Activated naive CD4-positive, alpha-beta T cell treated with Interleukin-2 at 50 U/mL for 16 hours (primary cell): Measurements from ENCODE around the gene SCRT2.
"Not testable (repeated sequence)": the region's sequence is repeated elsewhere in the genome, so short reads cannot be mapped to it uniquely, and the experiment has no call there.

Source experiments
- DNase-seq: peaks from one replicate; pipeline ENCODE4 v3.0.0-alpha.2; 2020

The SCRT2 gene

DNA sequence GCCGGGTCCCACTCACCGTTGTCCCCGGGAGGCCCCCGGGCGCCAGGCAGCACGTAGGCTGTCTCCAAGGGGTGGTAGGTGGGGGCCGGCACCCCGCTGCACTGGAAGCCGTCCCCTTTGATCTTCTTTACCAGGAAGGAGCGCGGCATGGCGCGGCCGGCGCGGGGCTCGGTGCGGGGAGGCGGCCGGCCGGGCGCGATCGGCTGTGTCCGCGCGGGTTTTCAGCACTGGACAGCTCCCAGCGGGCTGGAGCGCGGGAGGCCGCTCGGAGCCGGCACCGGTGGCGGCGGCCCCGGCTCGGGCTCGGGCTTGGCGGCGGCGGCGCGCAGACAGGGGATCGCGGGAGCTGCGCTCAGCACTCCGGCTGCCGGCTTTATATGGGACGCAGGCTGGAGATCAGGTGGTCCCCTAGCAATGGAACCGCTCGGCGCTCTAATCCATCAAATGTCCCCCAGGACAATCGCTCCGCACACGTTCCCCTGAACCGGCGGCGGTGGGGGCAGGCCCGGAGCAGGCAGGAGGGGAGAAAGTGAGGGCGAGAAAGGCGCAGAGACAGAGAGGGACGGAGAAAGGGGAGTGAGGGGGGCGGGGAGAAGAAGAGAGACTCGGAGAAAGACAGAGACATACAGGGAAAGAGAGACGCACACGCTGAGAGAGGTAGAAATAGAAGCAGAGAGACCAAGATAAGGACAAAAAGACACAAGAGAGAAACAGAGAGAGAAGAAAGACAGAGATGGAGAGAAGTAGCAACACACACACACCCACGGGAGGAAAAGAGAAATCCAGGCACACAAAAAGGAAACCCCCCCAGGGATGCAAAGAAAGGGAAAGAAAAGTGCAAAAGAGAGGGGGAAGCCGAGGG, at the start of gene SCRT2:
Gene SCRT2, minus strand, starts transcription at position 350 of the 862 bp plus-strand sequence. Its CDS starts 201 bp downstream, at position 149.
- peak; percentile 61 for DNase-seq

- DNase-seq: not testable (repeated sequence)
These were observed 49.2 kb upstream of the SCRT2 start for GRCh38 chr20:724797-725196.

GRCh38 chr20:723756-724155, 48.2 kb upstream of the SCRT2 start:
- DNase-seq: no peak

GRCh38 chr20:722822-723644, 47.4 kb upstream of the SCRT2 start:
- DNase-seq: no peak

DNA sequence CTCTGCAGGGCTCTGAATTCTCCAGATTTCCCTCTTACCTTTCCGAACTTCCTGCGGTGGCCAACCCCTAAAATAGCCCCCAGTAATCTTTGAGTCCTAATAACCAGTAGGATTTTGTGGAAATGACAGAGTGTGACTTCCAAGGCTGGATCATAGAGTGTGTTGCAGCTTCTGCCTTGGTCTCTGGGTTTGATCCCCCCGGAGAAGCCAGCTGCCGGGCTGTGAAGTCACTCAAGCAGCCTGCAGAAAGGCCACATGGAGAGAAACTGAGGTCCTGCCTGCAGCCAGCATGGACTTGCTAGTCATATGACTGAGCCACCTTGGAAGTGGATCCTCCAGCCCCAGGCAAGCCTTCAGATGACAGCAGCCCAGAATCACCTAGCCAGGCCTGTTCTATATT, 46.3 kb upstream of the SCRT2 start:
- no peak for DNase-seq

- DNase-seq: no peak
These were observed 44.2 kb upstream of the SCRT2 start for GRCh38 chr20:719816-720215.

GRCh38 chr20:719068-719467, 43.5 kb upstream of the SCRT2 start:
- DNase-seq: no peak

- no peak for DNase-seq
These were observed 42.2 kb upstream of the SCRT2 start for GRCh38 chr20:717832-718231.

DNA sequence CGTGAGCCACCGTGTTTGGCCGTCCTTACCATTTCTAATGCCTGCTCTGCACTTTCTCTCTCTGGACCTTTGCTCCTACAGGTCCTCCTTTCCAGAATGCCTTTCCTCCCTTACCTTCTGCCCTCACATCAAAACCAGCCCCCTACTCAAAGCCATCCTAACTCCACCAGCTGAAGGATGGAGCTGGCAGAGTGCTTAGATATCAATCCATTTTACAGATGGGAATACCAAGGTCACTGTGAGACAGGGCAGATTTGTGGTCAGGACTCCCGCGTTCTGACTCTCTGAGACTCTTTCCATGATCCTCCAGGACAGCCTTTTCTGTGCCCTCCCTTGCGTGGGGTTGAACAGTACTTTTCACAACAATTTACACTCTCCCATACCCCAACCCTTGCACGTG, 41.7 kb upstream of the SCRT2 start:
- DNase-seq: no peak

DNA sequence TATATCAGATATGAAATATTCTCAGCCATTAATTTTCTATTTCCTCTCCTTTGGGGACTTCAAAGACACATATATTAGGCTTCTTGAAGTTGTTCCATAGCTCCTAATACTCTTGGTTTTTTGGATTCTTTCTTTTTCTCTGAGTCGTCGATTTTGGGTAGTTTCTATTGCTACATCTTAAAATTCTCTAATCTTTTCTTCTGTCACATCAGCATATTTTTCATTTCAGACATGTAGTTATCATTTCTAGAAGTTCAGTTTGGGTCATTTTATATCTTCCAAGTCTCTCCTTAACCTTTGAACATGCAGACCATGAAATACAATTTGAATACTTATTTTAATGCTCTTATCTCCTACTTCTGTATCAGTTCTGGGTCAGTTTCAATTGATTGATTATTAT, 38.9 kb upstream of the SCRT2 start:
- no peak for DNase-seq

DNA sequence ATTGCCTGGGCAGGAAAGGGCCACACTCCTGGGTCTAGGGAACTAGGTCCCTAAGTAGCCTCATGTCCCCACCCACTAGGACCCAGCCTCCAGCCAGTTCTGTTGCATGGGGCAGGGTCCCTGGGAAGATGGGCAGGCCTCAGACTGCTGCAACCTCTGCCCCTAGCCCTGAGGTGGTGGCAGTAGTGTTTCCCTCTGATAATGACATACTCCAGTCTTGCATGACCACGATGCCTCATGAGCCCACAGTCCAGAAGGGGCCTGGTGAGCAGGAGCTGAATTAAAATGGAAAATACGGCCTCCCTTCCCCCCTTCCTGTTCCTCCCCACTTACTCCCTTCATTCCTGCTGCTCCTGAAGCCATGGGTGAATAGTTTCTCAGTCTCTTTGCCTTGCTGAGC, 36.0 kb upstream of the SCRT2 start:
- DNase-seq: no peak

DNA sequence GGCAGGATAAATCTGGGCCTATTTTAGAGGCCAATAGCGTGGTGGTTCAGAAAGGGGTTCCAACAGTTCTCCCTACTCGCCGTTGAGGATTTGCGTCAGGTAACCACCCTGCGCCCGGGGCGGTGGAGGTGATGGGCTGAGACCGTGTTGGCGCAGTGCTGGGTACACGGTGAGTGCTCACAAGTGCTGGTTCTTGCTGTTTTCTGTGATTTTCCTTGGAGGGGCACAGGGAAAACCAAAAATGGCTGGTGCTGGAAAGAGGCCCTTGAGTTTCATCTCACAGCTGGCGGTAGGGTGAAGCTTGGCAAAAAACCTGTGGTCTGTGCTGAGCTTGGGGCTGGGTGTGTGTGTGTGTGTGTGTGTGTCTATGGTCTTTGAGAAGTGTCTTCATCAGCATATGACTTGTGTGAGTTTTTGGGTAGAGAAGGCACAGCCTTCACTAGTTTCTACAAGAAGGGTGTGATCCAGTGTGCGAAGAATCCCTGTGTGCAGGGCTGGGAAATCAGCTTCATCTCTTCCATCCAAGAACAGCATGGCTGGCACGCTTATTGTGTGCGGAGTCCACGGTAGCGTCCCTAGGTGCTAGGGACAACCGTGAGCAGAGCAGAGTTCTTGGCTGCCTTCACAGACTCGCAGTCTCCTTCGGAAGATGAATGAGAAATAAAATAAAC, 35.3 kb upstream of the SCRT2 start:
- no peak for DNase-seq

GRCh38 chr20:709991-710779, 34.6 kb upstream of the SCRT2 start:
- no peak for DNase-seq

DNA sequence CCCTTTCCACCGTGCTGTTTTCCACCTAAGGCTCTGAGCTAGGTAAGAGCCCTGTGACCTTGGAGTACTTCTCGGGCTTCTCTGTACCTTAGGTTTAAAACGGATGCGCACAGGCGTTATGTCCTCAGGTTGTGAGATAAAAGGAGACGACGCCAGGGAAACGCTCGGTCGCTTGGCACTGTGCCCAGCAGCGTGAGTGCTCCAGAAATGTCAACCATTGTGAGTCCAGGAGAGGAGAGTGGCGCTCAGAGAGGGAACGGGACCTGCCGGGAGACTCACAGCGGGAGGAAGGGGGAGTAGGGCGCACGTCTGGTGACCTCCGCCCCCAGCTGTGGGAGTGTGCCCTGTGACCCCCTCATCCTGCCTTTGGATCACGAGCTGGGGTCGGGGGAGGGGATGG, 33.8 kb upstream of the SCRT2 start:
- no peak for DNase-seq

GRCh38 chr20:708956-709355, 33.4 kb upstream of the SCRT2 start:
- no peak for DNase-seq

DNA sequence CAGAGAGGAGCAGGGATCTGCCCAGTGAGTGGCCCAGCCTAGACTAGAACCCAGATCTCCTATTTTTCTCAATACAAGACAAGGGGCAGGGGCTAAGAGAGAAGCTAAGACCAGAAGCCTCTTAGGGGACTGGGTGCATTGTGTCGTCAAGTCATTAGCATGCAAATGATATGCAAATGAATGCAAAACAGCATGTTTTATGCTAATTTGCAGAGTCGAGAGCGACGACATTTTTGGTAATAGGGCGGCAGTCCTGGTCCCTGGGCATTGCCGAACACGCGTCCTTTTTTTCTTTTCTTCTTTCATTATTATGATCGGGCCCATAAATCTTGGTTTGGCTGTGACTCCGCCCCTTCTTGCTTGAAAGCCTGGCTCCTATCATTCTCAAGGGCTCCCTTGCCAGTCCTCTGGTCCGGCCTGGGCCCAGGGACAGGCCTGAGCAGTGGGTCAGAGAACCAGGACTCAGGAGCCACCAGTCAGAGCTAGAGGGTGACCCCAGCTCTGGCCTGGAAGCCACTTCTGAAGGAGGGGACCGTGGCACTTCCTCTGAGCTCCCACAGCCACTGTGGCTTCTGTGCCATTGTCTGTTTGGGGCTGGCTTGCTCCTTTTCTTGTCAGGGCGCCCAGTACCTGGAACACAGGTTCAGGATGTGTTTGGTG, 32.0 kb upstream of the SCRT2 start:
- DNase-seq: no peak

DNA sequence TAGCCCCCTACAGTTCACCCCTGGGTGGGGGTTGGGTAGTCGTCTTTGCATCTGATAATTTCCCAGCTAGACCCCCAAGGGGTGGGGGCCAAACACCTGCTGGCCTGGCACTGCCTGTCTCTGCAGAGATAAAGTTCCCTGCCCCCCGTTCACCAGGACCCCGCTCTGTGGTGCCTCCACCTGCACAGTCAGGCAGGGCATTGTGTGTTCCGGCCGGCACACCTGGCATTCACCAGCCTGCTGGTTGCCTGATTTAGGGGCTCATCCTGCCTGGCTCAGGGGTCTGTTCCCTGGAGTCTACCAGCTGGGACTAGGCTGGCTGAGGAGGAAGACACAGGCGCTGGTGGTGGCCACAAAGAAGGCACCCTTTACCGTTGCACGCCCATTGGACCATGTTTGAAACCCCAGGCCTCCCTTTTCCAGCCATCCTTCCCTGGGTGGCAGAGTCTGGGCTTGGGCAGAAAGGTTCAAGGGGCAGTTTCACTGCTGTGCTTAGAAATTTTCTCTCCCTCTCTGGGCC, 30.8 kb upstream of the SCRT2 start:
- no peak for DNase-seq

DNA sequence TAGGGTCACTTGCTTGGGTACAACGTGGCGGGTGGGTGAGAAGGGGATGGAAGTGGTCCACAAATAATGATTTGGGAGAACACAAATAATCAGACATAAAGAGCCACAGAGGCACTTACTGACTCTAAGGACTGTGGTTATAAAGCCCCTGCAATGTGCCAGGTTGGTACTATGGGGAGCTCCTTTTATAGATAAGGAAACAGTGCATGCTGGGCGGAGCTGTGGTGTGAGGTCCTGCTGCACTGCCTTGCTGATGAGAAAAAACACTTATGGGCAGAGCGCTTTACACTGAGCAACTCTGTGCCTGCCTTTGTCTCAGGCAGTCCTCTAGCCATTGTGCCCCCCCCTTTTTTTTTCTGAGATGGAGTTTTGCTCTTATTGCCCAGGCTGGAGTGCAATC, 29.1 kb upstream of the SCRT2 start:
- DNase-seq: no peak

- no peak for DNase-seq
These were observed 27.8 kb upstream of the SCRT2 start for GRCh38 chr20:703426-703825.

DNA sequence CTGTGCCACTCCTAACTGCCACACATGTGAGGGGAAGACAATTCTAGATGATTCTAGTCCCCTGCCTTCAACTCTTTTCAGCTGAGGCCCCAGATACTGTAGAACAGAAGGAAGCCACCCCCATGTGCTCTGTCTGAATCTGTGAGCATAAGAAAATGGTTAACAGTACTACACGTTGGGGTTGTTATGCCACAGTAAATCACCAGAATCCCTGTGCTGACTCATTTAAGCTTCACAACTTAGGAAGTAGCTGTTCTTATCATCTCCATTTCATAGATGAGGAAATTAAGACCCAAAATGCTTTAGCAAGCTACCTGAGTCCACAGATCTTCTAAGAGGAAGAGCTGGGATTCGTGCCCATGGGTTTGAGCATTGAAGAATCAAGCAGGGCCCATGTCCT, 27.4 kb upstream of the SCRT2 start:
- DNase-seq: no peak

DNA sequence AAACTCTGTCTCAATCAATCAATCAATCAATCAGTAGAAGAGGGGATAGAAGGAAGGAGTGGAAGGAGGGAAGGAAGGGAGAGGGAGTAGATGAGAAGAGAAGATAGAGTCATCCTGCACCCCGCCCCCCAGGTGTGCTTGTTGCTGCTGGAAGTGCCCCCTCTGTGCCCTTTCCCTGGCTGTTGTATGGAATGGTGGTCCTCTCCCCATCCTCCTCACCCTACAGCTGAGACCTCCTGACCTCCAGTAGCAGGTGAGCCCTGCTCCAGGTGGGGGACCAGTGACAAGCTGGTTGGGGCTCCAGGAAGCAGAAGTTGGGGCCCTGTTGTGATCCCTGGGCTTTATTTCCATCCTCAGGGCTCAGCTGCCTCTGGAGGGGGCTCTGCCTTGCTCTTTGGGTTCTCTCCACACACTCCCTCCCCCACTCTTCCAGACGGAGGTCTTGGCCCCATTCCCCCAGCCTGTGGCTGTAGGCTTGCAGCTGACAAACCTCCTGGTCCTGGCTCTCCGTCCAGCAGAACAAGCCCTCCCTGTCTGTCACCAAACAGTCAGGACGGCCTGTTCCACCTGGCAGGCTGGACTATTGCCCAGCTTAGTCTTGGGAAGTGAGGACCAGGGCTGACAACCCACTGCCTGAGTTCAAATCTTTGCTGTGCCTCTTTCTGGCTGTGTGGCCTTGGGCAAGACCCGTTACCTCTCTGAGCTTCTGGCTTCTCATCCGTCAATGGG, 26.0 kb upstream of the SCRT2 start:
- DNase-seq: no peak
